IMR-90 (cell line): Measurements from ENCODE around the gene IGF1R. TPM values are rescaled to one million over a fixed set of nuclear protein-coding genes. Genes with fewer than 3 reads are reported as not detected.
A peak's percentile ranks its signal among the peaks of the same experiment; 100 is the strongest.

ENCODE experiments used
- ATAC-seq: fragments of 200-7000 bp; cut with Tn5 transposase; 2 replicates; pipeline ENCODE4 v1.9.1; 2020; ENCODE audit warnings: low read depth, mild to moderate bottlenecking, moderate library complexity
- BruUV-seq: library from RNA; stranded (reverse); fragments of 400-500 nt; replicated peaks from 2 replicates; lab custom pipeline; 2021; lab: Mats Ljungman, UMichigan
- CTCF ChIA-PET: fragments of 300-600 bp; formaldehyde crosslinking; extraction: SDS; loops from one replicate; lab custom pipeline; 2021; ENCODE audit warnings: antibody characterized with exemption; lab: Yijun Ruan, JAX
- POLR2A ChIA-PET: fragments of 300-600 bp; sonication (Branson Sonifier 250); formaldehyde crosslinking; loops from one replicate; lab custom pipeline; 2022; ENCODE audit warnings: antibody characterized with exemption; ENCODE audit not compliant: unreplicated experiment; lab: Charles Lee
- DNase-seq: peaks from one replicate; pipeline ENCODE4 v3.0.0; 2013
- H2AFZ ChIP-seq: replicated peaks from 2 replicates; pipeline ENCODE3; 2013; ENCODE audit warnings: low read length, mild to moderate bottlenecking; ENCODE audit not compliant: poor library complexity
- H2AK5ac ChIP-seq: 2 replicates; pipeline ENCODE4 v1.6.1; 2013; ENCODE audit warnings: low read depth, low read length, inconsistent platforms
- H2AK9ac ChIP-seq: replicated peaks from 2 replicates; pipeline ENCODE3; 2013; ENCODE audit warnings: mild to moderate bottlenecking, low read depth, low read length, moderate library complexity; ENCODE audit not compliant: poor library complexity
- H2BK120ac ChIP-seq: 2 replicates; pipeline ENCODE4 v1.6.1; 2013; ENCODE audit warnings: low read depth, low read length, inconsistent platforms
- H2BK15ac ChIP-seq: 3 replicates; pipeline ENCODE4 v1.6.1; 2013; ENCODE audit warnings: low read depth, low read length, inconsistent platforms
- H2BK20ac ChIP-seq: 2 replicates; pipeline ENCODE4 v1.6.1; 2013; ENCODE audit warnings: low read depth, mild to moderate bottlenecking, inconsistent platforms, low read length, moderate library complexity
- H2BK5ac ChIP-seq: 2 replicates; pipeline ENCODE4 v1.6.1; 2013; ENCODE audit warnings: mild to moderate bottlenecking, low read depth, low read length, inconsistent platforms; ENCODE audit not compliant: poor library complexity, severe bottlenecking
- H3K14ac ChIP-seq: replicated peaks from 2 replicates; pipeline ENCODE4 v1.6.1; 2013; ENCODE audit warnings: low read depth, low read length, inconsistent platforms
- H3K18ac ChIP-seq: 2 replicates; pipeline ENCODE4 v1.6.1; 2013; ENCODE audit warnings: low read depth, low read length, control low read depth
- H3K23ac ChIP-seq: 2 replicates; pipeline ENCODE4 v1.6.1; 2013; ENCODE audit warnings: low read depth, low read length, inconsistent platforms
- H3K27ac ChIP-seq: 2 replicates; pipeline ENCODE4 v1.5.1; 2013; ENCODE audit warnings: mild to moderate bottlenecking, control low read depth, low read length; ENCODE audit not compliant: insufficient read depth
- H3K27me3 ChIP-seq: 2 replicates; pipeline ENCODE4 v1.6.1; 2013; ENCODE audit warnings: low read length; ENCODE audit not compliant: control insufficient read depth, insufficient read depth
- H3K36me3 ChIP-seq: 2 replicates; pipeline ENCODE4 v1.6.1; 2013; ENCODE audit warnings: low read length, mixed read lengths; ENCODE audit not compliant: control insufficient read depth, insufficient read depth
- H3K4ac ChIP-seq: 2 replicates; pipeline ENCODE4 v1.6.1; 2013; ENCODE audit warnings: low read depth, low read length, inconsistent platforms
- H3K4me1 ChIP-seq: 2 replicates; pipeline ENCODE4 v1.6.1; 2013; ENCODE audit warnings: low read length, mixed read lengths; ENCODE audit not compliant: control insufficient read depth, insufficient read depth
- H3K4me2 ChIP-seq: 2 replicates; pipeline ENCODE4 v1.6.1; 2013; ENCODE audit warnings: low read depth, mild to moderate bottlenecking, control low read depth, low read length, moderate library complexity
- H3K4me3 ChIP-seq: 2 replicates; pipeline ENCODE4 v1.5.1; 2013; ENCODE audit warnings: low read depth, mild to moderate bottlenecking, control low read depth, low read length, moderate library complexity; ENCODE audit not compliant: insufficient read depth
- H3K56ac ChIP-seq: 2 replicates; pipeline ENCODE4 v1.6.1; 2013; ENCODE audit warnings: low read length, inconsistent platforms; ENCODE audit not compliant: insufficient read depth; ENCODE audit errors: extremely low read depth
- H3K79me1 ChIP-seq, 2 experiments: 2 replicates each; pipeline ENCODE4 v1.6.1; 2013; ENCODE audit warnings: low read length in 2 of 2, inconsistent platforms in 1 of 2, low read depth in 1 of 2
- H3K9ac ChIP-seq: 2 replicates; pipeline ENCODE4 v1.6.1; 2013; ENCODE audit warnings: low read depth, low read length, control low read depth
- H3K9me1 ChIP-seq: 2 replicates; pipeline ENCODE4 v1.6.1; 2013; ENCODE audit warnings: low read length, inconsistent platforms; ENCODE audit not compliant: insufficient read depth
- H3K9me3 ChIP-seq: 2 replicates; pipeline ENCODE4 v1.6.1; 2013; ENCODE audit warnings: low read length; ENCODE audit not compliant: control insufficient read depth, insufficient read depth
- H4K20me1 ChIP-seq: 2 replicates; pipeline ENCODE4 v1.6.1; 2013; ENCODE audit warnings: low read length, inconsistent platforms; ENCODE audit not compliant: insufficient read depth
- H4K5ac ChIP-seq: 2 replicates; pipeline ENCODE4 v1.6.1; 2013; ENCODE audit warnings: mild to moderate bottlenecking, low read depth, low read length, control low read depth
- H4K8ac ChIP-seq, 2 experiments: 2 replicates each; pipeline ENCODE4 v1.6.1; 2013; ENCODE audit warnings: low read depth in 2 of 2, low read length in 2 of 2, control low read depth in 1 of 2, inconsistent platforms in 1 of 2
- H4K91ac ChIP-seq: 2 replicates; pipeline ENCODE4 v1.6.1; 2013; ENCODE audit warnings: low read depth, low read length, inconsistent platforms; ENCODE audit not compliant: insufficient read depth
- BHLHE40 ChIP-seq: fragments of 150-350 bp; IDR thresholded peaks from 2 replicates; pipeline ENCODE4 v1.6.1; 2016; ENCODE audit warnings: mild to moderate bottlenecking, low read depth, low read length
- CTCF ChIP-seq: conservative IDR thresholded peaks from 2 replicates; pipeline ENCODE4 v1.5.1; 2012; ENCODE audit warnings: mild to moderate bottlenecking, low read depth, low read length, improper control_type of control experiment
- FOS ChIP-seq: fragments of 150-350 bp; IDR thresholded peaks from 2 replicates; pipeline ENCODE4 v1.6.1; 2016; ENCODE audit warnings: low read depth, low read length
- MAZ ChIP-seq: IDR thresholded peaks from 2 replicates; pipeline ENCODE4 v1.6.1; 2012; ENCODE audit warnings: low read depth, mild to moderate bottlenecking, low read length, improper control_type of control experiment, moderate library complexity, borderline replicate concordance
- NFE2L2 ChIP-seq: fragments of 150-350 bp; IDR thresholded peaks from 2 replicates; pipeline ENCODE4 v1.6.1; 2016; ENCODE audit warnings: low read depth, mild to moderate bottlenecking, low read length
- POLR2A ChIP-seq: IDR thresholded peaks from 2 replicates; pipeline ENCODE4 v1.6.1; 2012; ENCODE audit warnings: mild to moderate bottlenecking, low read depth, low read length
- RCOR1 ChIP-seq: IDR thresholded peaks from 2 replicates; pipeline ENCODE4 v1.6.1; 2012; ENCODE audit warnings: mild to moderate bottlenecking, low read length, improper control_type of control experiment; ENCODE audit not compliant: insufficient replicate concordance
- RFX5 ChIP-seq: IDR thresholded peaks from 2 replicates; pipeline ENCODE4 v1.8.0; 2012; ENCODE audit warnings: low read depth, mild to moderate bottlenecking, low read length, moderate library complexity
- WGBS, 2 experiments: methylation state at CpG; one replicate each; pipeline versions ENCODE4 v1.1.5 to v1.1.7; 2013; ENCODE audit warnings: missing lambda C conversion rate in 2 of 2; ENCODE audit not compliant: insufficient read length in 1 of 2; ENCODE audit errors: extremely low coverage in 2 of 2; 5-methylcytosine and 5-hydroxymethylcytosine counted together
- dilution Hi-C: fragments of 300-500 bp; cut with HindIII; formaldehyde crosslinking; loops from one replicate; pipeline ENCODE4 v1.14.3; 2018; ENCODE audit warnings: low sequenced_read_pairs; ENCODE audit not compliant: unreplicated experiment
- in situ Hi-C: fragments of 300-500 bp; cut with MboI; formaldehyde crosslinking; loops from 3 replicates; pipeline ENCODE4 v1.14.3; 2019; ENCODE audit warnings: low sequenced_read_pairs, inconsistent platforms, mixed read lengths
- intact Hi-C: fragments of 100-400 bp; cut with micrococcal nuclease; formaldehyde crosslinking; loops from 2 replicates; pipeline ENCODE4 v1.10.0; 2022
- polyA plus RNA-seq, 3 experiments: library from polyadenylated mRNA; depleted of rRNA; stranded (reverse); fragments of >200 nt; gene quantifications; 2 replicates each; pipeline ENCODE4 v1.2.3, GENCODE V29; 2012; ENCODE audit warnings: low replicate concordance in 1 of 3
- total RNA-seq: library from RNA; depleted of rRNA; stranded (reverse); fragments of >200 nt; gene quantifications from 2 replicates; pipeline ENCODE4 v1.2.3, GENCODE V29; 2012

IGF1R gene
- total and polyA plus RNA-seq, 2 of the 4 experiments (the other 2 are of a cell fraction), result 24.0 to 24.9 TPM

DNA sequence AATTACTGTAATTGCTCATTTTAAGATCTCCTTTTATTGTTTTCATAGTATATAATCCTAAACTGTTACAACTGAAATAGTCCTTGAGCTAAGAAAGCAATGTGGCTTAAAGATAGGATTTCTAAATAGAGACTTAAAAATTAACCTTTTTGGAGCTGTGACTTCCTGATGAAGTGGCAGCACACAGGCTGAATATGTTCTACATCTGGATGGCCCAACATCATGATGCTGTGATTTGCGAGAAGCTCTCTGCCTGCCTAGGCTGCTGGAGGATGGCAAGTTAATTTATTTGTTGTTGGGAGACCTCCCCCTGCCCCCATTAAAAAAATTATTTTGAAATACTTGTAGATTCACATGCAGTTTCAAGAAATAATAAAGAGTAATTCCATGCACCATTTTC is 134.5 kb downstream of the IGF1R start:
- Histone ChIP-seq H3K36me3 (no peaks in the 10 kb centered on the region), H3K9me3 (no peaks in the 10 kb centered on the region), H4K91ac (peak overlapping the region; percentile 44; the same call in 1 of the 2 replicates), H2BK20ac (0 out of 2 replicates have a peak overlapping the region, but pooled peaks have one; percentile 13), H3K9me1 (peaks cover 17% of the 10 kb centered on the region), H3K4me2 (no peak overlapping the region), H3K23ac (peak overlapping the region; percentile 9), H3K27ac (peak overlapping the region; percentile 14; the same call in 1 of the 2 replicates), H3K4me1 (peaks cover 5% of the 10 kb centered on the region), H4K5ac (no peak overlapping the region), H3K4me3 (no peak overlapping the region), H2BK5ac (peak overlapping the region; percentile 46), H2BK120ac (peak overlapping the region; percentile 30), H2AK5ac (peak overlapping the region; percentile 21; the same call in 1 of the 2 replicates), H3K56ac (no peak overlapping the region), H4K20me1 (peaks cover 61% of the 10 kb centered on the region), H2BK15ac (no peak overlapping the region; the same call in 2 of the 3 replicates), H3K79me1 (peaks cover 39 to 82% of the 10 kb centered on the region in 2 experiments), H3K18ac (no peak overlapping the region), H3K27me3 (no peaks in the 10 kb centered on the region), H4K8ac (peak overlapping the region in 1 of 2 experiments; percentile 36; a peak in 1 of 4 replicates), H3K14ac (peak overlapping the region; percentile 38; the same call in 1 of the 2 replicates), H3K4ac (peak overlapping the region; percentile 67; the same call in 1 of the 2 replicates), H2AFZ (no peak overlapping the region), H2AK9ac (no peak overlapping the region), H3K9ac (no peak overlapping the region)
- intact Hi-C loops, result no loop called here
- no CpG with 5 or more reads among the region's 1 CpG for WGBS, 2 experiments
- no peak for DNase-seq
- dilution Hi-C loops, result no loop called here
- no peak for ATAC-seq
- CTCF ChIA-PET, result interaction anchor here (0.6 to 0.7 kb wide), 2 partner anchors 68 to 98 kb away, joined by 3 read pairs; no protein-coding TSS in a partner anchor
- TF ChIP-seq FOS (no peak), POLR2A (no peak), RCOR1 (no peak), NFE2L2 (no peak), MAZ (no peak), RFX5 (no peak), CTCF (no peak), BHLHE40 (no peak)
- no TSS peak for BruUV-seq
- POLR2A ChIA-PET, result interaction anchor here (0.6 kb wide), 1 partner anchor 11 kb away, joined by 3 read pairs; no protein-coding TSS in a partner anchor
- in situ Hi-C loops, result loop anchor here (25.0 kb wide), 1 partner anchor 130 kb away; no protein-coding TSS in a partner anchor
